ENCODE measurements around the gene PADI4.

DNA sequence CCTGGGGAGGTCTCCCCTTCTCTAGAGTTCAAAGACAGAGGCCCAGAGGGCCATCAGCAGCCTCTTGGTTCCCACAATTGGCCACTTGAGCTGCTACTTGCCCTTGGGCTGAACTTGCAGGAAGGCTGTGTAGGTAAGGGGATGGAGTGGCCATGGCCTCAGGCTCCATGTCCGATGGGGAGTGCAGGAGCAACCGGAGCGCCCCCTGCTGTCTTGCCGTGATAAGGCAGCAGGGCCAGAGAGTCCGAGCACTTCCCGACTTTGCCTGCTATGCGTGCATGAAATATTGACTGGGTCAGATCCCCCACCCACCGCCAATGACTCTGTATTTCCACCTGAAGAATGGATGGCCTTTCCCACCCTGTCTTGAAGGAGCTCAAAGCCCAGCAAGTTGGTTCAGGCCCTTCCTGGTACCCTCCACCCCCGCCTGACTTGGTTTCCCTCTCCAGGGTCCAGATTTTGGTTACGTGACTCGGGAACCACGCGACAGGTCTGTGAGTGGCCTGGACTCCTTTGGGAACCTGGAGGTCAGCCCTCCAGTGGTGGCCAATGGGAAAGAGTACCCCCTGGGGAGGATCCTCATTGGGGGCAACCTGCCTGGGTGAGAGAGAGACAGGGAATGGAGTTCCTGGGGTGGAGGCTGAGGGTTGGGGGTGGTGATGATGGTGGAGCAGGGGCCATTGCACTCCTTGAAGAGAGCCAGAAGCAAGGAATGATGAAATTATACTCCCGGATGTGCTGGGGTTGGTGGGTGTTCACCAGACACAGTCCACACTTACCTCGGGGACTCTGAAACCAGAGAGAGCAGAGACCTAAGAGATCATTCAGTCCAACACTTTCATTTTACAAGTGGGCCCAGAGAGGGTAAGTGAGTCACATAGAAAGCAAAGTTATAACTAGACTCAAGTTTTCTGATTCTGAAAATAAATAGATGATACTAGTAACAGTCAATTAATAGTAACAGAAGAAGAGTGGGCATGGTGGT lies 33.5 kb upstream of the PADI4 start:
- TF ChIP-seq CTCF (conservative IDR thresholded peaks at IDR 0.05 in 1 of 2, IDR thresholded peaks at IDR 0.05 in 1 of 2; ENCODE audit: low read depth in 1 of 2, low read length in 2 of 2) (peak; percentile 37 to 70), EZH2 (IDR thresholded peaks at IDR 0.05; ENCODE audit: low read length, missing control alignments) (no peak)

Data from fibroblast of lung (primary cell).